SK-N-DZ (cell line): ENCODE data around the gene PSMA2.
"Not testable (repeated sequence)": the region's sequence is repeated elsewhere in the genome, so short reads cannot be mapped to it uniquely, and the experiment has no call there.

Experiments
- DNase-seq: peaks from one replicate; pipeline ENCODE4 v3.0.0-alpha.2; 2015; ENCODE audit warnings: low spot score

Gene PSMA2

GRCh38 chr7:42907316-42907715 lies 24.7 kb downstream of the PSMA2 start:
- no peak for DNase-seq

GRCh38 chr7:42906181-42906580 lies 25.8 kb downstream of the PSMA2 start:
- DNase-seq, result no peak

- no peak for DNase-seq
These were observed 29.6 kb downstream of the PSMA2 start for GRCh38 chr7:42902331-42902730.

- no peak for DNase-seq
These were observed 31.1 kb downstream of the PSMA2 start for GRCh38 chr7:42900842-42901241.

- DNase-seq, result no peak
These were observed 38.4 kb downstream of the PSMA2 start for GRCh38 chr7:42893346-42894240.

- DNase-seq, result no peak
These were observed 45.0 kb downstream of the PSMA2 start for GRCh38 chr7:42886893-42887505.

- DNase-seq, result no peak
These were observed 45.8 kb downstream of the PSMA2 start for GRCh38 chr7:42886129-42886528.

- not testable (repeated sequence) for DNase-seq
These were observed 46.8 kb downstream of the PSMA2 start for GRCh38 chr7:42885183-42885582.

GRCh38 chr7:42883950-42884349 lies 48.0 kb downstream of the PSMA2 start:
- peak; percentile 62 for DNase-seq

- DNase-seq, result no peak
These were observed 51.6 kb downstream of the PSMA2 start for GRCh38 chr7:42880392-42880791.

- no peak for DNase-seq
These were observed 53.7 kb downstream of the PSMA2 start for GRCh38 chr7:42878303-42878702.

- no peak for DNase-seq
These were observed 54.1 kb downstream of the PSMA2 start for GRCh38 chr7:42877862-42878261.

GRCh38 chr7:42876182-42877068 lies 55.5 kb downstream of the PSMA2 start:
- DNase-seq, result peak; percentile 52

- no peak for DNase-seq
These were observed 62.6 kb downstream of the PSMA2 start for GRCh38 chr7:42869131-42870020.

GRCh38 chr7:42868480-42868879 lies 63.5 kb downstream of the PSMA2 start:
- DNase-seq, result no peak
